ENCODE results near the gene DDX4.
"Not testable (repeated sequence)": the region's sequence is repeated elsewhere in the genome, so short reads cannot be mapped to it uniquely, and the experiment has no call there.

DDX4 gene

GRCh38 chr5:55731848-55732247 lies 6.0 kb upstream of the DDX4 start:
- no peak for DNase-seq

GRCh38 chr5:55732585-55732984 lies 5.3 kb upstream of the DDX4 start:
- no peak for DNase-seq

- no peak for DNase-seq
Measured at GRCh38 chr5:55734658-55735057, 3.2 kb upstream of the DDX4 start.

- DNase-seq: no peak
Measured at GRCh38 chr5:55742778-55743177, 4.9 kb downstream of the DDX4 start.

- no peak for DNase-seq
Measured at GRCh38 chr5:55747778-55748318, 10.0 kb downstream of the DDX4 start.

GRCh38 chr5:55749387-55749786 lies 11.5 kb downstream of the DDX4 start:
- no peak for DNase-seq

GRCh38 chr5:55750063-55750462 lies 12.2 kb downstream of the DDX4 start:
- no peak for DNase-seq

GRCh38 chr5:55750499-55750898 lies 12.6 kb downstream of the DDX4 start:
- DNase-seq: no peak

GRCh38 chr5:55758231-55758630 lies 20.4 kb downstream of the DDX4 start:
- DNase-seq: no peak

GRCh38 chr5:55758714-55759113 lies 20.9 kb downstream of the DDX4 start:
- DNase-seq: no peak

- not testable (repeated sequence) for DNase-seq
Measured at GRCh38 chr5:55761721-55762120, 23.9 kb downstream of the DDX4 start.

- no peak for DNase-seq
Measured at GRCh38 chr5:55763746-55764420, 26.0 kb downstream of the DDX4 start.

- no peak for DNase-seq
Measured at GRCh38 chr5:55768279-55768678, 30.4 kb downstream of the DDX4 start.

- DNase-seq: no peak
Measured at GRCh38 chr5:55771175-55771655, 33.4 kb downstream of the DDX4 start.

GRCh38 chr5:55773057-55773456 lies 35.2 kb downstream of the DDX4 start:
- no peak for DNase-seq

GRCh38 chr5:55777332-55777731 lies 39.5 kb downstream of the DDX4 start:
- no peak for DNase-seq

- DNase-seq: no peak
Measured at GRCh38 chr5:55800924-55801323, 63.1 kb downstream of the DDX4 start.

- DNase-seq: not testable (repeated sequence)
Measured at GRCh38 chr5:55808814-55809213, 71.0 kb downstream of the DDX4 start.

- DNase-seq: not testable (repeated sequence)
Measured at GRCh38 chr5:55815939-55816338, 78.1 kb downstream of the DDX4 start.

GRCh38 chr5:55816342-55816741 lies 78.5 kb downstream of the DDX4 start:
- DNase-seq: no peak

GRCh38 chr5:55817030-55817429 lies 79.2 kb downstream of the DDX4 start:
- no peak for DNase-seq

- DNase-seq: no peak
Measured at GRCh38 chr5:55820488-55820887, 82.6 kb downstream of the DDX4 start.

GRCh38 chr5:55821731-55822512 lies 84.1 kb downstream of the DDX4 start:
- DNase-seq: peak; percentile 54
